GM12878 (cell line): ENCODE measurements around the gene SLC45A2. TPM values are rescaled to one million over a fixed set of nuclear protein-coding genes. Genes with fewer than 3 reads are reported as not detected.

ENCODE experiments used
- ATAC-seq: fragments of 200-7000 bp; cut with Tn5 transposase; 3 replicates; pipeline ENCODE4 v1.9.1; 2020; ENCODE audit warnings: mild to moderate bottlenecking, moderate library complexity
- BruUV-seq: library from RNA; stranded (reverse); fragments of 400-500 nt; replicated peaks from 2 replicates; lab custom pipeline; 2021; lab: Mats Ljungman, UMichigan
- CTCF ChIA-PET: fragments of 300-600 bp; sonication (Branson Sonifier 250); formaldehyde crosslinking; extraction: SDS; loops from one replicate; lab custom pipeline; 2021; ENCODE audit warnings: inconsistent platforms; lab: Yijun Ruan, JAX
- POLR2A ChIA-PET: fragments of 350-600 bp; formaldehyde crosslinking; extraction: SDS; loops from one replicate; lab custom pipeline; 2021; ENCODE audit warnings: inconsistent platforms; lab: Charles Lee
- RAD21 ChIA-PET: fragments of 300-600 bp; sonication (Branson Sonifier 250); formaldehyde crosslinking; loops from one replicate; lab custom pipeline; 2023; ENCODE audit warnings: antibody characterized with exemption; ENCODE audit not compliant: unreplicated experiment; lab: Charles Lee
- SMC1A ChIA-PET: fragments of 300-600 bp; sonication (Branson Sonifier 250); formaldehyde crosslinking; loops from one replicate; lab custom pipeline; 2023; ENCODE audit not compliant: unreplicated experiment, uncharacterized antibody; lab: Charles Lee
- DNase-seq: peaks from one replicate; pipeline ENCODE4 v3.0.0-alpha.2; 2011; ENCODE audit warnings: low read depth, low spot score
- FAIRE-seq: peaks from 3 replicates; lab custom pipeline; 2011; peaks lifted over from hg19 to GRCh38; lab: Jason Lieb, UNC
- H2AFZ ChIP-seq: 2 replicates; pipeline ENCODE4 v1.6.0; 2011; ENCODE audit warnings: low read depth, low read length, control low read depth; ENCODE audit not compliant: control insufficient read depth
- H3K27ac ChIP-seq: 2 replicates; pipeline ENCODE4 v1.5.1; 2011; ENCODE audit warnings: control low read depth; ENCODE audit not compliant: control insufficient read depth, insufficient read depth
- H3K27me3 ChIP-seq, 2 experiments: replicated peaks in 1 of 2; 2 replicates each; pipeline versions ENCODE4 v1.6.0 to v1.6.1; 2011; ENCODE audit warnings: low read length in 1 of 2; ENCODE audit not compliant: control insufficient read depth in 2 of 2, insufficient read depth in 2 of 2
- H3K36me3 ChIP-seq, 2 experiments: 2 replicates each; pipeline ENCODE4 v1.5.1; 2011; ENCODE audit warnings: low read length in 1 of 2; ENCODE audit not compliant: control insufficient read depth in 2 of 2, insufficient read depth in 2 of 2
- H3K4me1 ChIP-seq: 2 replicates; pipeline ENCODE4 v1.6.1; 2011; ENCODE audit warnings: mild to moderate bottlenecking, low read length, moderate library complexity, mixed read lengths; ENCODE audit not compliant: control insufficient read depth, insufficient read depth
- H3K4me2 ChIP-seq: 2 replicates; pipeline ENCODE4 v1.6.0; 2011; ENCODE audit warnings: control low read depth; ENCODE audit not compliant: control insufficient read depth, insufficient read depth
- H3K4me3 ChIP-seq: fragments of 200-600 bp; sonication (generic); 2 replicates; pipeline ENCODE4 v1.5.1; 2016
- H3K79me2 ChIP-seq: 2 replicates; pipeline ENCODE4 v1.6.0; 2011; ENCODE audit warnings: low read length; ENCODE audit not compliant: control insufficient read depth, insufficient read depth
- H3K9ac ChIP-seq: 2 replicates; pipeline ENCODE4 v1.8.0; 2011; ENCODE audit warnings: low read length, control low read depth, mixed read lengths; ENCODE audit not compliant: control insufficient read depth, insufficient read depth
- H3K9me3 ChIP-seq: replicated peaks from 3 replicates; pipeline ENCODE4 v1.5.1; 2011; ENCODE audit warnings: mild to moderate bottlenecking, low read length; ENCODE audit not compliant: control insufficient read depth, insufficient read depth
- H4K20me1 ChIP-seq: 2 replicates; pipeline ENCODE4 v1.6.0; 2011; ENCODE audit not compliant: control insufficient read depth, insufficient read depth
- BHLHE40 ChIP-seq, 2 experiments: fragments of 450-650 bp in 1 of 2; IDR thresholded peaks; 2 replicates each; pipeline ENCODE4 v1.6.1; 2011 to 2017; ENCODE audit warnings: low read depth in 2 of 2, borderline replicate concordance in 1 of 2, improper control_type of control experiment in 1 of 2, low read length in 1 of 2, mild to moderate bottlenecking in 1 of 2
- EGR1 ChIP-seq, 2 experiments: IDR thresholded peaks; 1 replicate in 1 of 2; 2 replicates in 1 of 2; pipeline ENCODE4 v1.6.1; 2011 to 2012; ENCODE audit warnings: low read depth in 2 of 2, low read length in 2 of 2, borderline replicate concordance in 1 of 2, mild to moderate bottlenecking in 1 of 2, moderate library complexity in 1 of 2
- ELK1 ChIP-seq: IDR thresholded peaks from 2 replicates; pipeline ENCODE4 v1.6.1; 2012; ENCODE audit warnings: low read depth, low read length, improper control_type of control experiment
- FOS ChIP-seq: IDR thresholded peaks from 3 replicates; pipeline ENCODE4 v1.6.1; 2011; ENCODE audit warnings: borderline replicate concordance; ENCODE audit not compliant: insufficient read length; ENCODE audit errors: extremely low read depth
- LARP7 ChIP-seq: fragments of 450-650 bp; IDR thresholded peaks from 2 replicates; pipeline ENCODE4 v1.6.1; 2017; ENCODE audit warnings: mild to moderate bottlenecking
- NBN ChIP-seq: fragments of 450-650 bp; IDR thresholded peaks from 2 replicates; pipeline ENCODE4 v1.6.1; 2016
- SMAD5 ChIP-seq: IDR thresholded peaks from 2 replicates; pipeline ENCODE4 v1.6.1; 2016; ENCODE audit warnings: antibody characterized with exemption, low read depth
- SREBF1 ChIP-seq: IDR thresholded peaks from 2 replicates; pipeline ENCODE4 v1.6.1; 2012; ENCODE audit warnings: mild to moderate bottlenecking, low read length
- TCF7 ChIP-seq: IDR thresholded peaks from 2 replicates; pipeline ENCODE4 v1.6.1; 2014; ENCODE audit warnings: antibody characterized with exemption, borderline replicate concordance
- USF2 ChIP-seq: IDR thresholded peaks from 2 replicates; pipeline ENCODE4 v1.6.1; 2011; ENCODE audit warnings: low read depth, low read length, improper control_type of control experiment, borderline replicate concordance
- YY1 ChIP-seq: IDR thresholded peaks from 2 replicates; pipeline ENCODE4 v1.6.1; 2011; ENCODE audit warnings: low read depth, mild to moderate bottlenecking, low read length
- in situ Hi-C: fragments of 300-500 bp; cut with MboI; formaldehyde crosslinking; loops from 9 replicates; pipeline ENCODE4 v1.14.3; 2018; ENCODE audit warnings: mixed read lengths
- intact Hi-C: fragments of 100-400 bp; cut with micrococcal nuclease; formaldehyde crosslinking; loops from one replicate; pipeline ENCODE4 v1.14.2; 2022; ENCODE audit not compliant: unreplicated experiment
- polyA plus RNA-seq, 11 experiments: library from polyadenylated mRNA; depleted of rRNA in 4 of 11; unstranded in 6 of 11; stranded (reverse) in 5 of 11; fragments of >200 nt; fragmentation: Nextera tagmentation in 4 of 11; fragmentation: Illumina TruSeq in 1 of 11; extraction: Ambion mirVana in 4 of 11; extraction: Trizol in 1 of 11; gene quantifications; 1 replicate in 1 of 11; 2 replicates in 10 of 11; pipeline versions ENCODE4 v1.2.1 to v1.2.3, GENCODE V29; 2011 to 2016; ENCODE audit warnings: inconsistent platforms in 2 of 11, missing spikeins in 2 of 11, low read depth in 1 of 11
- total RNA-seq, 4 experiments: library from RNA; depleted of rRNA in 3 of 4; stranded (reverse); fragments of >200 nt in 3 of 4; fragmentation: Illumina TruSeq in 1 of 4; extraction: Trizol in 1 of 4; gene quantifications; 2 replicates each; pipeline versions ENCODE4 v1.2.1 to v1.2.3, GENCODE V29; 2013 to 2021
- TF ChIP-seq, protein P1 (sequence below): fragments of 150-350 bp; IDR thresholded peaks from 2 replicates; pipeline ENCODE4 v1.6.1; 2016; ENCODE audit warnings: low read depth, low read length

Gene SLC45A2
- total and polyA plus RNA-seq, 10 of the 15 experiments (the other 5 are each of a cell fraction or from before 2014, with no cell fraction given), result 0.06 to 0.07 TPM; not detected in 8

- ChIA-PET RAD21 (no interaction called here), POLR2A (interaction anchor here (0.7 kb wide), 1 partner anchor 1936 kb away, joined by 5 read pairs; no protein-coding TSS in a partner anchor), CTCF (interaction anchor here (1.4 to 2.0 kb wide), 2 partner anchors 9 to 15 kb away, joined by 4 to 5 read pairs; no protein-coding TSS in a partner anchor), SMC1A (interaction anchor here (0.6 to 1.0 kb wide), 5 partner anchors 14 to 80 kb away, joined by 3 read pairs; no protein-coding TSS in a partner anchor)
- H4K20me1 ChIP-seq, result no peaks in the 10 kb centered on the region
- no peak for FAIRE-seq
- no TSS peak for BruUV-seq
- no peak overlapping the region for H3K4me2 ChIP-seq
- intact Hi-C loops, result no loop called here
- no peaks in the 10 kb centered on the region for H3K27me3 ChIP-seq
- no peak overlapping the region for H2AFZ ChIP-seq
- H3K27ac ChIP-seq, result no peak overlapping the region
- H3K4me1 ChIP-seq, result peaks cover 4% of the 10 kb centered on the region; the same call in 1 of the 2 replicates
- no peaks in the 10 kb centered on the region for H3K36me3 ChIP-seq
- no peaks in the 10 kb centered on the region for H3K79me2 ChIP-seq
- H3K9me3 ChIP-seq, result no peaks in the 10 kb centered on the region
- no peak for TF ChIP-seq LARP7
- no peak for TF ChIP-seq ELK1
- no peak for TF ChIP-seq EGR1 (IDR thresholded peaks at IDR 0.05; ENCODE audit: borderline replicate concordance in 1 of 2, low read depth in 2 of 2, low read length in 2 of 2)
- TF ChIP-seq TCF7, result no peak
- TF ChIP-seq USF2, result no peak
- TF ChIP-seq BHLHE40 (IDR thresholded peaks at IDR 0.05; ENCODE audit: borderline replicate concordance in 1 of 2, low read depth in 2 of 2, low read length in 1 of 2), result no peak
- TF ChIP-seq, protein P1, sequence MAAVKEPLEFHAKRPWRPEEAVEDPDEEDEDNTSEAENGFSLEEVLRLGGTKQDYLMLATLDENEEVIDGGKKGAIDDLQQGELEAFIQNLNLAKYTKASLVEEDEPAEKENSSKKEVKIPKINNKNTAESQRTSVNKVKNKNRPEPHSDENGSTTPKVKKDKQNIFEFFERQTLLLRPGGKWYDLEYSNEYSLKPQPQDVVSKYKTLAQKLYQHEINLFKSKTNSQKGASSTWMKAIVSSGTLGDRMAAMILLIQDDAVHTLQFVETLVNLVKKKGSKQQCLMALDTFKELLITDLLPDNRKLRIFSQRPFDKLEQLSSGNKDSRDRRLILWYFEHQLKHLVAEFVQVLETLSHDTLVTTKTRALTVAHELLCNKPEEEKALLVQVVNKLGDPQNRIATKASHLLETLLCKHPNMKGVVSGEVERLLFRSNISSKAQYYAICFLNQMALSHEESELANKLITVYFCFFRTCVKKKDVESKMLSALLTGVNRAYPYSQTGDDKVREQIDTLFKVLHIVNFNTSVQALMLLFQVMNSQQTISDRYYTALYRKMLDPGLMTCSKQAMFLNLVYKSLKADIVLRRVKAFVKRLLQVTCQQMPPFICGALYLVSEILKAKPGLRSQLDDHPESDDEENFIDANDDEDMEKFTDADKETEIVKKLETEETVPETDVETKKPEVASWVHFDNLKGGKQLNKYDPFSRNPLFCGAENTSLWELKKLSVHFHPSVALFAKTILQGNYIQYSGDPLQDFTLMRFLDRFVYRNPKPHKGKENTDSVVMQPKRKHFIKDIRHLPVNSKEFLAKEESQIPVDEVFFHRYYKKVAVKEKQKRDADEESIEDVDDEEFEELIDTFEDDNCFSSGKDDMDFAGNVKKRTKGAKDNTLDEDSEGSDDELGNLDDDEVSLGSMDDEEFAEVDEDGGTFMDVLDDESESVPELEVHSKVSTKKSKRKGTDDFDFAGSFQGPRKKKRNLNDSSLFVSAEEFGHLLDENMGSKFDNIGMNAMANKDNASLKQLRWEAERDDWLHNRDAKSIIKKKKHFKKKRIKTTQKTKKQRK, result no peak
- TF ChIP-seq SREBF1, result no peak
- TF ChIP-seq NBN, result no peak
- no peak for TF ChIP-seq YY1
- no peak for TF ChIP-seq FOS
- TF ChIP-seq SMAD5, result no peak
- no peak for ATAC-seq
- in situ Hi-C loops, result loop anchor here (25.0 kb wide), 1 partner anchor 900 kb away; the partner anchor contains the start of genes BRIX1 and RAD1
- no peak for DNase-seq
- H3K9ac ChIP-seq, result no peak overlapping the region
- no peak overlapping the region for H3K4me3 ChIP-seq
These were observed 28.3 kb upstream of the SLC45A2 start for GRCh38 chr5:34012791-34013190.
